A673 (cell line): ENCODE measurements around the gene FNTB. TPM values are rescaled to one million over a fixed set of nuclear protein-coding genes. Genes with fewer than 3 reads are reported as not detected.

Experiments used
- BruUV-seq: library from RNA; stranded (reverse); fragments of 400-500 nt; replicated peaks from 2 replicates; lab custom pipeline; 2021; lab: Mats Ljungman, UMichigan
- CTCF ChIA-PET: fragments of 300-600 bp; sonication (Branson Sonifier 250); formaldehyde crosslinking; loops from one replicate; lab custom pipeline; 2022; ENCODE audit warnings: antibody characterized with exemption; lab: Charles Lee
- POLR2A ChIA-PET: fragments of 300-600 bp; sonication (Branson Sonifier 250); formaldehyde crosslinking; loops from one replicate; lab custom pipeline; 2022; ENCODE audit warnings: antibody characterized with exemption; ENCODE audit not compliant: low non-redundant PET; lab: Charles Lee
- DNase-seq: peaks from one replicate; pipeline ENCODE4 v3.0.0-alpha.2; 2015; ENCODE audit warnings: low spot score
- H3K27ac ChIP-seq: fragments of 200-600 bp; sonication (generic); 2 replicates; pipeline ENCODE4 v1.5.1; 2016; ENCODE audit warnings: mixed run types, low read depth, mild to moderate bottlenecking, mixed read lengths, antibody characterized with exemption, low read length; ENCODE audit not compliant: poor library complexity, severe bottlenecking
- H3K27me3 ChIP-seq: fragments of 200-600 bp; sonication (generic); replicated peaks from 2 replicates; pipeline ENCODE4 v1.6.1; 2017; ENCODE audit warnings: mixed run types, low read depth, mild to moderate bottlenecking, mixed read lengths, antibody characterized with exemption, low read length; ENCODE audit not compliant: insufficient read depth, poor library complexity
- H3K36me3 ChIP-seq: fragments of 200-600 bp; sonication (generic); 2 replicates; pipeline ENCODE4 v1.6.1; 2016; ENCODE audit warnings: mixed run types, mild to moderate bottlenecking, mixed read lengths, antibody characterized with exemption, low read length; ENCODE audit not compliant: insufficient read depth, poor library complexity, severe bottlenecking
- H3K4me1 ChIP-seq: fragments of 200-600 bp; sonication (generic); 2 replicates; pipeline ENCODE4 v1.6.1; 2017; ENCODE audit warnings: mixed run types, mild to moderate bottlenecking, mixed read lengths, antibody characterized with exemption, low read length; ENCODE audit not compliant: insufficient read depth, poor library complexity, severe bottlenecking
- H3K4me3 ChIP-seq: fragments of 200-600 bp; sonication (generic); 2 replicates; pipeline ENCODE4 v1.5.1; 2016; ENCODE audit warnings: low read depth, mixed run types, mild to moderate bottlenecking, mixed read lengths, low read length; ENCODE audit not compliant: poor library complexity, severe bottlenecking
- H3K9me3 ChIP-seq: fragments of 200-600 bp; sonication (generic); 2 replicates; pipeline ENCODE4 v1.6.1; 2016; ENCODE audit warnings: mixed run types, low read depth, mild to moderate bottlenecking, mixed read lengths, antibody characterized with exemption, low read length; ENCODE audit not compliant: poor library complexity, severe bottlenecking
- CTCF ChIP-seq: fragments of 300-800, 200-600 bp; sonication (generic); conservative IDR thresholded peaks from 2 replicates; pipeline ENCODE4 v1.5.1; 2017; ENCODE audit warnings: low read depth, mild to moderate bottlenecking, antibody characterized with exemption, low read length, moderate library complexity, mixed read lengths
- EZH2 ChIP-seq: fragments of 200-600 bp; sonication (generic); IDR thresholded peaks from 2 replicates; pipeline ENCODE4 v1.6.1; 2017; ENCODE audit warnings: borderline replicate concordance, low read depth, mild to moderate bottlenecking, mixed read lengths, antibody characterized with exemption, low read length; ENCODE audit not compliant: poor library complexity, severe bottlenecking
- intact Hi-C: fragments of 100-400 bp; cut with micrococcal nuclease; formaldehyde crosslinking; loops from one replicate; pipeline ENCODE4 v1.10.0; 2022; ENCODE audit not compliant: unreplicated experiment
- total RNA-seq: library from RNA; stranded (reverse); gene quantifications from 2 replicates; pipeline ENCODE4 v1.2.3, GENCODE V29; 2021

Gene FNTB
- total RNA-seq, 1 experiment from 2014 or later, result 24.0 TPM

GRCh38 chr14:64947710-64948611 lies 38.7 kb upstream of the FNTB start:
- Histone ChIP-seq H3K36me3 (peaks cover 3% of the 10 kb centered on the region), H3K4me1 (peaks cover 8% of the 10 kb centered on the region), H3K4me3 (no peak overlapping the region), H3K27ac (no peak overlapping the region), H3K9me3 (no peaks in the 10 kb centered on the region), H3K27me3 (no peaks in the 10 kb centered on the region)
- intact Hi-C loops, result no loop called here
- TF ChIP-seq EZH2 (no peak), CTCF (no peak)
- DNase-seq, result no peak
- POLR2A ChIA-PET, result no interaction called here
- BruUV-seq, result no TSS peak
- CTCF ChIA-PET, result no interaction called here

- Histone ChIP-seq H3K9me3 (no peaks in the 10 kb centered on the region), H3K27me3 (no peaks in the 10 kb centered on the region), H3K4me1 (peaks cover 8% of the 10 kb centered on the region), H3K27ac (no peak overlapping the region), H3K36me3 (peaks cover 3% of the 10 kb centered on the region), H3K4me3 (no peak overlapping the region)
- TF ChIP-seq CTCF (no peak), EZH2 (no peak)
- DNase-seq, result no peak
- intact Hi-C loops, result no loop called here
- no TSS peak for BruUV-seq
- ChIA-PET POLR2A (no interaction called here), CTCF (no interaction called here)
These were observed 38.0 kb upstream of the FNTB start for GRCh38 chr14:64948612-64949210.

- no peaks in the 10 kb centered on the region for H3K27me3 ChIP-seq
- peaks cover 8% of the 10 kb centered on the region for H3K4me1 ChIP-seq
- no peak overlapping the region for H3K4me3 ChIP-seq
- no peak overlapping the region for H3K27ac ChIP-seq
- no peak for DNase-seq
- peaks cover 3% of the 10 kb centered on the region for H3K36me3 ChIP-seq
- H3K9me3 ChIP-seq, result no peaks in the 10 kb centered on the region
- no peak for TF ChIP-seq CTCF
- no peak for TF ChIP-seq EZH2
- intact Hi-C loops, result no loop called here
- POLR2A ChIA-PET, result no interaction called here
- no TSS peak for BruUV-seq
- CTCF ChIA-PET, result no interaction called here
These were observed 35.8 kb upstream of the FNTB start for GRCh38 chr14:64950889-64951288.
